Measurements from ENCODE around the gene LIFR.

DNA sequence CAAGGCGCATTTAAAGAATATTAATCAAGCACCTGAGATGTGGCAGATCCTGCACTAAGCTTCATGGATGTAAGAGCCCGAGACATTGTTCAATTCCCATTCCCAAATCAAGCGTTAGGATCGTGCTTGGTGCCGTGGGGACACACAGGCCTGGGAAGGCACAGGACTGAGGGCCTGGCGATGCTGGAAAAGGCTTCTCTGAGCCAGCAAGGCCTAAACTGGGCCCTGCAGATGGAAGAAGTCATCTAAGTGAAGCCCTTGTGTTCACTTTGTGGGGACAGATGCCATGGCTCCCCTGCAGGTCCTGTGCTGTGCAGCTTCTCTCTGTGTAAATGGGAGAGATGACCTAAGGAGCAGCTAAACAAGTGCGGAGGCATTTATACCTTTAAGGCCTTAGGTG, 83.9 kb downstream of the LIFR start:
- TF ChIP-seq, protein P1, sequence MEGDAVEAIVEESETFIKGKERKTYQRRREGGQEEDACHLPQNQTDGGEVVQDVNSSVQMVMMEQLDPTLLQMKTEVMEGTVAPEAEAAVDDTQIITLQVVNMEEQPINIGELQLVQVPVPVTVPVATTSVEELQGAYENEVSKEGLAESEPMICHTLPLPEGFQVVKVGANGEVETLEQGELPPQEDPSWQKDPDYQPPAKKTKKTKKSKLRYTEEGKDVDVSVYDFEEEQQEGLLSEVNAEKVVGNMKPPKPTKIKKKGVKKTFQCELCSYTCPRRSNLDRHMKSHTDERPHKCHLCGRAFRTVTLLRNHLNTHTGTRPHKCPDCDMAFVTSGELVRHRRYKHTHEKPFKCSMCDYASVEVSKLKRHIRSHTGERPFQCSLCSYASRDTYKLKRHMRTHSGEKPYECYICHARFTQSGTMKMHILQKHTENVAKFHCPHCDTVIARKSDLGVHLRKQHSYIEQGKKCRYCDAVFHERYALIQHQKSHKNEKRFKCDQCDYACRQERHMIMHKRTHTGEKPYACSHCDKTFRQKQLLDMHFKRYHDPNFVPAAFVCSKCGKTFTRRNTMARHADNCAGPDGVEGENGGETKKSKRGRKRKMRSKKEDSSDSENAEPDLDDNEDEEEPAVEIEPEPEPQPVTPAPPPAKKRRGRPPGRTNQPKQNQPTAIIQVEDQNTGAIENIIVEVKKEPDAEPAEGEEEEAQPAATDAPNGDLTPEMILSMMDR (IDR thresholded peaks at IDR 0.05): no peak
- TF ChIP-seq EP300 (IDR thresholded peaks at IDR 0.05) (no peak), POLR2A (IDR thresholded peaks at IDR 0.05) (no peak)

Data from sigmoid colon (tissue), 4 donors.